Large intestine (tissue), 3 donors: ENCODE measurements around the gene SYT8. TPM values are rescaled to one million over a fixed set of nuclear protein-coding genes. Genes with fewer than 3 reads are reported as not detected.

ENCODE experiments used
- DNase-seq, 2 donors: peaks; one replicate each; pipeline versions ENCODE4 v3.0.0 to v3.0.0-alpha.2; 2013
- H3K27ac ChIP-seq: one replicate; pipeline ENCODE4 v1.5.1; 2013; ENCODE audit warnings: low read length
- H3K27me3 ChIP-seq: 2 replicates; pipeline ENCODE4 v1.6.1; 2013; ENCODE audit warnings: low read length; ENCODE audit not compliant: control insufficient read depth, insufficient read depth
- H3K36me3 ChIP-seq: 2 replicates; pipeline ENCODE4 v1.6.1; 2013; ENCODE audit warnings: low read length; ENCODE audit not compliant: control insufficient read depth, insufficient read depth
- H3K4me1 ChIP-seq: one replicate; pipeline ENCODE4 v1.6.1; 2013; ENCODE audit warnings: low read length; ENCODE audit not compliant: control insufficient read depth, insufficient read depth
- H3K4me3 ChIP-seq: one replicate; pipeline ENCODE4 v1.5.1; 2013; ENCODE audit warnings: low read length
- H3K9me3 ChIP-seq: one replicate; pipeline ENCODE4 v1.6.1; 2013; ENCODE audit warnings: mild to moderate bottlenecking, low read depth, low read length, moderate library complexity; ENCODE audit not compliant: control insufficient read depth
- WGBS: methylation state at CpG from one replicate; pipeline ENCODE4 v1.1.5; 2013; ENCODE audit warnings: low lambda C conversion rate; ENCODE audit not compliant: insufficient coverage; 5-methylcytosine and 5-hydroxymethylcytosine counted together
- polyA plus RNA-seq: library from polyadenylated mRNA; unstranded; fragments of 120-200 nt; gene quantifications from one replicate; pipeline ENCODE4 v1.2.1, GENCODE V29; 2013

SYT8 gene
- polyA plus RNA-seq, 1 donor, result 2.7 TPM

- no peak overlapping the region for H3K4me3 ChIP-seq
- no peaks in the 10 kb centered on the region for H3K36me3 ChIP-seq
- no peak overlapping the region for H3K27ac ChIP-seq
- no peak for DNase-seq
- WGBS, result no CpG with 5 or more reads among the region's 34 CpGs
- peaks cover 14% of the 10 kb centered on the region for H3K4me1 ChIP-seq
- no peaks in the 10 kb centered on the region for H3K9me3 ChIP-seq
- no peaks in the 10 kb centered on the region for H3K27me3 ChIP-seq
Observed at GRCh38 chr11:1847006-1847735, 12.4 kb downstream of the SYT8 start.

DNA sequence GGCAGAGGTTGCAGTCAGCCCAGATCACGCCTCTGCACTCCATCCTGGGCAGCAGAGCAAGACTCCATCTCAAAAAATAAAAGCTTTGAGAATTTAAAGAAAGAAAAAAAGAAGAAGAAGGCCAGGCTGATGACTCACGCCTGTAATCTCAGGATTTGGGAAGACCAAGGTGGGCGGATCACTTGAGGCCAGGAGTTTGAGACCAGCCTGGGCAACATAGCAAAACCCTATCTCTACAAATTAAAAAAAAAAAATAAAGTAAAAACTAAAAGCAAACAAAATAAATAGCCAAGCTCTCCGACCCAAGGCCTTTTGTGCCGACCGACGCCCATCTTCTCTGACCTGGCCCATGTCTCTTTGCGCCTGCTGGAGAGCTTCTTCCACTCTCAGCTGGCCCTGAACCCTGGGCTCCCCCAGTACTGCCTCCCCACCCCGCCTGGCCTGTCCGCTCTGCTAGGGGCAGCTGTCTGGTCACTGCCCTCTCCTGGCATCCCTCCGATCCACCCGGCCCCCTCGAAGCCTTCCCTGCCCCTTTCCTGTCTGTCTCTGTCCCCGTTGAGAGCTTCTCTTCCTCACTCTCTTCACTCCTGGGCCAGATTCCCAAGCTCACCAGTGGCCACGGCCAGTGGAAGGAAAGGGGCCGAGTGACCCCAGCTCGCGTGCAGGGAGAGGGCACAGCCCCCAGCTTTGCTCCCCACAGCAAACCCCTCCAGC, 13.3 kb downstream of the SYT8 start:
- no peak overlapping the region for H3K4me3 ChIP-seq
- H3K27me3 ChIP-seq, result no peaks in the 10 kb centered on the region
- peaks cover 14% of the 10 kb centered on the region for H3K4me1 ChIP-seq
- no peak for DNase-seq
- no peak overlapping the region for H3K27ac ChIP-seq
- WGBS, result 100% methylated on average over 2 of the region's 18 CpGs
- H3K9me3 ChIP-seq, result no peaks in the 10 kb centered on the region
- no peaks in the 10 kb centered on the region for H3K36me3 ChIP-seq

DNA sequence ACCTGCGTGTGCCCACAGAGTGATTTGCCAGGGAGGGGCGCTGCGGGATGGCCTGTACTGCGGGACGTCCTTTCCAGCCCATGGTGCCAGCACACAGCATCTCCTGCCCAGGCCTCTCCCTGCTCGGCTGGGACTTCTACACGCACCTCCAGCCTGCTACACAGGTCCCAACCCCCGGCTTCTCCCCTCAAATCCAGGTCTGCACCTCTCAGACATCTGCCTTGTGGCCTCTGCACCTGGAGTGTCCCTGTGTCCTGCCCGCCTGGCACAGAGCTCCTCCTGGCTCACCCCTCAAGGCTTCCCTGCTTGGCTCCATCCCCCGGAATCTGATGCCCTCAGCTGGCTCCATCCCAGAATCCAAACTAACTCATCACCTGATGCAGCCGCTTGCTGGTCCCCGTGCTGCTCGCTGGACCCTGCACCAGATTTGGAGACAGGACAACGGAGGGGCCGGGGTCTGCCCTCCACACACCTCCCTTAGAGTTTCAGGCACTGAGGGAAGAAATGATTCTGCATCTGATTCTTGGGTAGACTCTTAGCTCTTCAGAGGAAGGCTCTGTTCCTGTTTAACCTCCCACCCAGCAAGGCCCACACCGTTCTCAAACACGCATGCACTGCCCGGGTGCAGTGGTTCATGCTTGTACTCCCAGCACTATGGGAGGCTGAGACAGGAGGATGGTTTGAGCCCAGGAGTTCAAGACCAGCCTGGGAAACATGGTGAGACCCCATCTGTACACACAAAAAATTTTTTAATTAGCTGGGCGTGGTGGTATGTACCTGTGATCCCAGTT, 14.0 kb downstream of the SYT8 start:
- Histone ChIP-seq H3K36me3 (no peaks in the 10 kb centered on the region), H3K4me3 (no peak overlapping the region), H3K27ac (no peak overlapping the region), H3K9me3 (no peaks in the 10 kb centered on the region), H3K4me1 (peaks cover 14% of the 10 kb centered on the region), H3K27me3 (no peaks in the 10 kb centered on the region)
- WGBS, result no CpG with 5 or more reads among the region's 19 CpGs
- DNase-seq, result no peak

GRCh38 chr11:1851468-1852180, 16.8 kb downstream of the SYT8 start:
- Histone ChIP-seq H3K4me3 (no peak overlapping the region), H3K4me1 (no peaks in the 10 kb centered on the region), H3K27ac (no peak overlapping the region), H3K36me3 (no peaks in the 10 kb centered on the region), H3K9me3 (no peaks in the 10 kb centered on the region), H3K27me3 (no peaks in the 10 kb centered on the region)
- no CpG with 5 or more reads among the region's 21 CpGs for WGBS
- DNase-seq, result no peak

DNA sequence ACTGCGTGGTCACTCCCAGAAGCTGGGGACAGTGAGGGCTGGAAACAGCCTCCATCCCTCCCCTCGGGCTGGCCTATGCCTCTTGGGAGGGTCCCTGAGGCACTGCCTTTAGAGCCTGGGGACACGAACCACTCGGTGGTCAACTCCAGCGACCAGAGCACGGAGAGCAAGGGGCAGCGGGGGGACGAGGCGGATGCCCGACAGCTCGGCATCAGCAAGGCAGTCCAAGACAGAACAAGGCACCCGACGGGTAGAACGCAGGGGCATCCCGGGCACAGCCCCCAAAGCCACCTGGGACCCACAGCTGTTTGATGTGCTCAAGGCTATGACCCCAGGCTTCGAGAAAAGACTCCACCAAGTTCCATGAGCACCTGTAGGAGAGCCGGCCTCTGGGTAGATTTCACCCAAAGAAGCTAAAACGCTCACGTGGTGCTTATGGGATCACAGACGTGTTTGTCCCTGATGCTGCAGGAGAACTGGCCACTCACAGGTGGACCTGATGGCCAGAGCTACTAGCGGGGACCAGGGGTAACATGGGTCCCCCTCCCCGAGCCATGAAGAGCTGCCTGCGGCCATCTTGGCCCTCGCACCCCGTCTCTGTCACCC, 17.6 kb downstream of the SYT8 start:
- Histone ChIP-seq H3K9me3 (no peaks in the 10 kb centered on the region), H3K27me3 (no peaks in the 10 kb centered on the region), H3K4me3 (no peak overlapping the region), H3K36me3 (no peaks in the 10 kb centered on the region), H3K27ac (no peak overlapping the region), H3K4me1 (no peaks in the 10 kb centered on the region)
- DNase-seq, result no peak
- no CpG with 5 or more reads among the region's 25 CpGs for WGBS

- no CpG with 5 or more reads among the region's 18 CpGs for WGBS
- no peaks in the 10 kb centered on the region for H3K36me3 ChIP-seq
- peak within 1 kb of the TSS; percentile 11 for H3K4me3 ChIP-seq
- no peaks in the 10 kb centered on the region for H3K4me1 ChIP-seq
- H3K27ac ChIP-seq, result no peak within 1 kb of the TSS
- H3K9me3 ChIP-seq, result no peaks in the 10 kb centered on the region
- no peaks in the 10 kb centered on the region for H3K27me3 ChIP-seq
- DNase-seq, result no peak
Observed at GRCh38 chr11:1852877-1853276, 18.1 kb downstream of the SYT8 start, which contains the start of gene LSP1. Gene LSP1 (plus strand): TSS chr11:1853084. CDS start chr11:1853145, 61 bp downstream.

DNA sequence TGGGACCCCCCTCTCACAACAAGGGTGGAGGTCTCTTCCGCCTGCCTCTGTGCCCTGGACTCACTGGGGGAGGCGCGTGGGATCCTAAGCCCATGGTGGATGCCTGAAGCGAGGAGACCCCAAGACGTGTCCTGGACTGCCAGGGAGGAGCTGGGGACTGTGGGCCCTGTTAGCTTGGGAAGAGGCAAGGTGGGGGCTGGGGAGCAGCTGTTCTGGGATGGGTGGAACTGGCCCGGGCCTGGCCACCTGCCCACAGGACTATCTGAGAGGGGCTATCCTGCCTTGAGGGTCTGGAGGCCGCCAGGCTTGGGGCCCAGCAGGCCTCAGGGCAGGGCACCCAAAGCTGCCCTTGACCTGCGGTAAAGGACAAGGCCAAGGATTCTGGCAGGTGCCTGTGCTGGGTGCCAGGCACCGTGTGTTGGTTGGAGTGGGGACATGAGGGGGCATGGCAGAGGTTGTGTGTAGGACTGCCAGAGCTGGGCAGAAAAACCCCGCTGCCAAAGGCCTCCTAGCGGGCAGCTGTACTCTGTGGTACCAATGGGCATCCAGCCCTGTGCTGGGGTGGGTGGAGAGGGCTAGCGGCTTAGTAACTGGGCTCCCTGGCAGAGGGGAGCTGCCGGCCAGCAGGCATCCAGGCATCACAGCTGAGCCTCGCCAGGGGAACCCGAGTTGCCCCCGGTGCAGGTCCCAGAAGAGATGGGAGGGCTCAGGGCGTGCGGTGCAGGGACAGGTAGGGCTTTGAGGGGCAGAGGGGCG, 18.8 kb downstream of the SYT8 start:
- H3K4me3 ChIP-seq, result peak overlapping the region; percentile 11
- no peaks in the 10 kb centered on the region for H3K36me3 ChIP-seq
- no peaks in the 10 kb centered on the region for H3K27me3 ChIP-seq
- H3K9me3 ChIP-seq, result no peaks in the 10 kb centered on the region
- no CpG with 5 or more reads among the region's 19 CpGs for WGBS
- no peak overlapping the region for H3K27ac ChIP-seq
- H3K4me1 ChIP-seq, result no peaks in the 10 kb centered on the region
- DNase-seq, result no peak

DNA sequence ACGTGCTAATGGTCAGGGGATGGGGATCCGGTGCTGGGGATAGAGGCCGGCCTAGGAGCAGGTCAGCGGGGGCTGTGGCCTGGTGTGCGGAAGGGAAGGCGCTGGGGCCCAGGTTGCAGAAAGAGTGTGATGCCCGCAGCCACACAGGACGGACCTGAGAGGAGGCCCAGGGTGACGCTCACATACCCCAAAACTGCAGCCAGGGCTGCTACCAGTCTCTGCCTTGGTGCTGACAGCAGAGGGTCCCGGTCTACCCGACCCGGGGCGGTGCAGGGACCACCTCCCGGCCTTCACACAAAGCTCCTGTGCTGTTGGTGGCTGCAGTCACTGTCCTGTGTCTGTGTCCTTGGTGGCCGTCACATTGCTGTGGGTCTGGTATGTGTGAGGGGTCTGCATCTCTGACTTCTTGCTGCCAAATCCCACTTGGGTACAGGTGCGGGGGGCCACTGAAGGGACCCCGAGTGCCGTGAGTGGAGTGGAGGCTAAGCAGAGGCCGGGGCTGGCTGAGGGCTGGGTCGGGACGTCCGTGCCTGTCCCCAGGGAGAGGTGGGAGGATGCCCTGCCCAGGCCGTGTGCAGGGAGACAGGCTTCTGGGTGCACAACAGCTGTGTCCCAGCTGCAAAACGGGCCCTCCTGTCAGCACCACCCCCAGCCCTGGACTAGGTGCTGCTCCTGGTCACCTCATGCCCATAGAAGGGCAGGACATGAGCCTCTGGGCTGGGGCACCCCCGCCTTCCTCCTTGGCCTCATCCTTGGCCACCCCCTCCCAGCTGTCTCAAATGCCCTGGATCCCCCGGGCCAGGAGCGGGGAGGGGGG, 19.6 kb downstream of the SYT8 start:
- no peaks in the 10 kb centered on the region for H3K27me3 ChIP-seq
- no peaks in the 10 kb centered on the region for H3K9me3 ChIP-seq
- no peaks in the 10 kb centered on the region for H3K4me1 ChIP-seq
- H3K27ac ChIP-seq, result no peak overlapping the region
- no peak for DNase-seq
- H3K4me3 ChIP-seq, result no peak overlapping the region
- WGBS, result no CpG with 5 or more reads among the region's 27 CpGs
- no peaks in the 10 kb centered on the region for H3K36me3 ChIP-seq
